GM21717 (cell line): ENCODE results near the gene SORBS1.

ENCODE experiments used
- ATAC-seq: cut with Tn5 transposase; IDR thresholded peaks from one replicate; pipeline ENCODE4 v1.9.1; 2021; ENCODE audit warnings: mild to moderate bottlenecking, moderate library complexity; ENCODE audit not compliant: unreplicated experiment

Gene SORBS1

DNA sequence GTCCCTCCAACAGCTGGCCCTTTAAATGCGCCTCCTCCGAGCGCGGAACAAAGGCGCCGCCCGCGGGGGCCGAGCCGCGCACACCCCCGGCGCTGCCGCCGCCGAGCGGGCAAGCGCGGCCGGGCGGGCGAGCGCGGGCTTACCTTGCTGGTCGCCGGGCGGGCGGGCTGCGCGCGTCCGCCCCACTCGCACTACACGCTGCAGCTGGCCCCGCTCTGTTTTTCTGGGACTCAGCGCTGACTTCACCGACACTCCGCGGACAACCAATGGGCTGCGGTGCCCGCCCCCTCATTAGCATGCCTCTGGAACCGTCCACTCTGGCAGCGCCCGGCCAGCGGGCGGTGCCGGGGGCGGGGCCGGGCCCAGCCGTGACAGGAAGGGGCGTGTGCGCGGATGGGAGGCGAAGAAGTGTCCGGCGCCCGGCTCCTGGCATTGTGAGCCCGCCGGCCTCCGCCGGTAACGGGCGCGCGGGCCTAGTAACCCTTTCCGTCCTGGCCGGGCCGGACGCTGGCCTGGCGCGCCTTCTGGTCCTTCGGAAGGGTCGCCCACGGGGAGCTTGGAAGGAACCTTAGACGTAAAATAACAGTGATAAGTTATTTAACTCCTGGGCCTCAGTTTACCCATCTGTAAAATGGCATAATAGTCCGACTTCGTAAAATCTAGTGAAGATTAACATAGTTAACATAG is at the start of gene SORBS1:
TSS of gene SORBS1 (minus strand) at position 195 of the 687 bp plus-strand sequence. CDS start 120,236 bp downstream, outside the sequence.
- peak; percentile 99 for ATAC-seq

DNA sequence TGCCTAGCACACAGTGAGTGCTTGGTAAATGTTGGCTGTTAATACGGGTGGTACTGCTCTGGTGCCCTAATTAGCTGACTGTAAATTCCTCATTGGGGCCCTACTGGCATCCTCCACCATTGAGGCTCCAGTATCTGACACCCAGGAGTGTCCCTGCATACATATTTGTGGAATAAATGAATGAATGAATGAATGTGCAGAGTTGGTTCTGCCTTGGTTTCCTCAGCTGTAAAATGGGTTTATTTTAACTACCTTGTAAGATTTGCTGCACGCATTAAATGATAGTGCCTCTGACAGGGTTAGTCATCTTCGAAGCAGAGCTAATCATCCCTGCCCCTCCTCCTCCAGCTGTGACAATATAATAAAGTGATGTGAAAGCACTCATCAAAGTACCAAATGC is 49.6 kb upstream of the SORBS1 start:
- ATAC-seq, result no peak

DNA sequence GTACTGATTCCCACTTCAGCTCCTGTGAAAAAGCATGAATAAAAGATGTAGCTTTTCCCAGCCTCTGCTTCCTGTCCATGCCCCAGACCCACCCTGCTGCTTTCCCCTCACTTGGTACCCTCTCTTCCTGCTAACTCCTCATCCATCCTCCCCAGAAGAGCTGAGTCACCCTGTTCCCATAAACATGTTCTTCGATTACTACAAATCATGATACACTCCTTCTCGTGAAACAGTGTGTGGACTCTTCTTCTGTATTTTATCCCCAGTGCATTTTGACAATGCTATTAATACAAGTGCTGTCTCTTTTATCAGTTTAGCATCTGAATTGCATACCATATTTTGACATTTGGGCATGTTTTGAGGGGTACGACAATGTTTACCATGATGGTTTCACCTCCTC is 45.8 kb upstream of the SORBS1 start:
- no peak for ATAC-seq

DNA sequence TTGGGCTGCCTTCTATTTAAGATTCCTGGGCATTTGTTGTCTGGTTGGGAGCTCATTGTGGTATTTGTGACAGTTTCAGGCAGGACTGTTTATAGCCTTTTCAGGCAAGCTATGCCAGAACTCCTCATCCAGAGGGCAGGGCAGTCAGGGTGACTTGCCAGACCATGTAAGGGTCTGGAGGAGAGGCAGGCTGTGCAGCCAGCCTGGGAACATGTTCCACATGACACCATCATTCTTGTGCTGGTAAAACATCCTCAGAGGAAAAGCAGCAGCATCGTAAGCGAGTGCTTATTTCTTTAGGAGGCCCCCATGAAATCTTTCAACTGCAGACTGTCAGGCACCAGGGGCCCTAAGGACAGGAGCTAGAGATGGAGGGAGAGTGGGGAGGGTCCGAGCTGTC is 44.0 kb upstream of the SORBS1 start:
- ATAC-seq, result no peak

DNA sequence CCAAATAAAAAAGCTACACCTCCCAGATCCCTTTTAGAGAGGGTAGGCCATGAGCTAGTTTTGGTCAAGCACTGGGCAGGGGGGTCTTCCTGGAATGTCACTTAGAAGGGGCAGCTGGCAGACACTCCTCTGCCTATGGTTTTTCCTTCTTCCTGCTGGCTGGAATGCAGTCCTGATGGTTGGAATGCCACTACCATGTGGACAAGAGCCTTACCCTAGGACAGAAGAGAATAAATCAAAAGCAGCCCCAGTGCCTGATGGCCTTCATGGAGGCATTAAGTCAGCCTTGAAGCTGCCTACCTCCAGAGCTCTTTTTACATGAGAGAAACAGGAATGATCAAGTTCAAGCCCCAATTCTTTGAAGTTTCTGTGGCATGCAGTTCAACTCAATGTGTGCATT is 43.5 kb upstream of the SORBS1 start:
- ATAC-seq, result no peak

DNA sequence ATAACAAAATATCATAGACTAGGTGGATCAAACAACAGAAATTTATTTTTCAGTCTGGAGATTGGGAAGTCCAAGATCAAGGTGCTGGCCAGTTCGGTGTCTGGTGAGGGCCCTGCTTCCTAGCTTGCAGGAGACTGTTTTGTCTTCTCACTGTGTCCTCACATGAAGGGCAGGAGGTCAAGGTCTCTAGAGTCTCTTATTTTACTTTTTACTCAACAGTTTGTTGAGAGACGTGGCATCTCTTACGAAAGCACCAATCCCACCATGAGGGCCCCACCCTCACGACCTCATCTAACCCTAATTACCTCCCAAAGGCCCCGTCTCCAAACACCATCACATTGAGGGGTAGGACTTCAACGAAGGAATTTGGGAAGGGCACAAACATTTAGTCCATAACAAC is 41.2 kb upstream of the SORBS1 start:
- no peak for ATAC-seq

DNA sequence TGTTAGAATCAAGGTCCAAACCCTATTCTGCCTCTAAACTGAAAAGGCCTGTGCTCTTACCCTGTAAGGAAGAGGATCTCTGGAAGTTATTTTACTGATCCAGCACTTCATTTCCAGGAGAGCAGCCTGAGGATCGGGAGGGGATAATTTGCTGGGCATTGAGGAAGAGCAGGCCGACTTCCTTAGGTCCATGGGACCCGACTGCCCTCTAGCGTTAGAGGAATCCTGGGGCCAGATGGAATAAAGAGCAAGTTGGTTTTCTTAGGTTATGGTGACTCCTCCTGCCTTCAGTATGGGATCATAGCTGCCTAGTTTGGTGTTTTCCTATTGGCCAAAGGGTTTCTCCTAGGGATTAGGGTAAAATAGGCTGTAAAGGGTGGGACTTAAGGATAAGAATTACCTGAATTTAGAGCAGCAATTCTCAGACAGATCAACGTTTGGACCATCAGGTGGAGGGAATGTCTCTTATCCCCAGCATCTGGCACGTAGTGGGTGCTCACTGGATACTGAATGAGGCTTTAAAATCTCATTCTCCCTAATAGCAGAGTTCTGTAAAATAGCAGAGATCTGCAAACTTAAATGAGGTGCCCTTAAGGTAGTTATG is 40.0 kb upstream of the SORBS1 start:
- ATAC-seq, result no peak

DNA sequence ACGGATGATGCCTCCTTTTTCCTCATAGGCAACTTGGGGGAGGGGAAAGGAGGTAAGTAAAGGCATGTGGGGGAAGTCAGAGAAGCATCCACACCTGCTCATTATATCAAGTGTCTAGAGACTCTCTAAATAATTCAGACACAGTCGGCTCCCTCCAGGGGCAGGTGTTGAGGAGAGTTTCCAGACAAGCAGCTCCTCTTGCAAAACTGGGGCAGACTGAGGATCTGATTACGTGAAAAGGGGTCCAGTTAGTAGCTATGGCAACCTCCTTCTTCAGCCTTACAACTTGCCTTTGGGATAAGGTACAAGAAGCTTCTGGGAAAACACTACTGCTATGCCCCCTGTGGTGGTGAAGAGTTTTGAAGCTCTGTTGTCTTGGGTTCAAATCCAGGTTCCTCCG is 39.0 kb upstream of the SORBS1 start:
- ATAC-seq, result no peak

DNA sequence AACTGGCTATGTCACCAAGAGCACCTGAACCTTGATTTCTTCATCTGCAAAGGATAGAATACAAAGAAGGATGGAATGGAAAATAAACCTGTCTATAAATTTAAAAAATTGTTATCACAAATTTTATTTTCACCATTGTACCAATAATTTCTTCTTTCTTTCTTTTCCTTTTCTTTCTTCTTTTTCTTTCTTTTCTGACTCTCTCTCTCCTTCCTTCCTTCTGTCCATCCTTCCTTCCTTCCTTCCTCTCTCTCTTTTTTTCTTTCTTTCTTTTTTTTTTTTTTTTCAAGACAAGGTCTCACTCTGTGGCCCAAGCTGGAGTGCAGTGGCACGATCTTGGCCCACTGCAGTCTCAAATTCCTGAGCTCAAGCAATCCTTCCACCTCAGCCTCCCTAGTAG is 36.6 kb upstream of the SORBS1 start:
- ATAC-seq, result no peak

DNA sequence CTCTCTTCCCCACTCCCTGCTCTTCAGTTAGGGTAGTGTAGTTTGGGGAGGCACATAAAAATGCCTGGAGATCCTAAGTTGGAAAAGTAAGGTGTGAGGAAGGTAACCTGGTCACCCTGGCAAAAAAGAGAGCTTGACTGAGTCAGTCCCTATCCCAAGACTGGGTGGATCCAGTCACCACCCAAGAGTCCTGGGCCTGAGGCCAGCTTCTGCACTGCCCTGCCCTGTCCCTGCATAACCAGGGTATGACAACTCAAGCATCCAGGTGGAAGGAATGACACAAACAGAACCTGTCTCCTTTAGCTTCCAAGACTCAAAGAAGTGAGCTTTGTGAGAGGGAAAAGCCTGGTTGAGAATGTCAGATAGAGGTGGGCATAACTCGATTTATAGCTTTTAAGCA is 26.9 kb upstream of the SORBS1 start:
- no peak for ATAC-seq

DNA sequence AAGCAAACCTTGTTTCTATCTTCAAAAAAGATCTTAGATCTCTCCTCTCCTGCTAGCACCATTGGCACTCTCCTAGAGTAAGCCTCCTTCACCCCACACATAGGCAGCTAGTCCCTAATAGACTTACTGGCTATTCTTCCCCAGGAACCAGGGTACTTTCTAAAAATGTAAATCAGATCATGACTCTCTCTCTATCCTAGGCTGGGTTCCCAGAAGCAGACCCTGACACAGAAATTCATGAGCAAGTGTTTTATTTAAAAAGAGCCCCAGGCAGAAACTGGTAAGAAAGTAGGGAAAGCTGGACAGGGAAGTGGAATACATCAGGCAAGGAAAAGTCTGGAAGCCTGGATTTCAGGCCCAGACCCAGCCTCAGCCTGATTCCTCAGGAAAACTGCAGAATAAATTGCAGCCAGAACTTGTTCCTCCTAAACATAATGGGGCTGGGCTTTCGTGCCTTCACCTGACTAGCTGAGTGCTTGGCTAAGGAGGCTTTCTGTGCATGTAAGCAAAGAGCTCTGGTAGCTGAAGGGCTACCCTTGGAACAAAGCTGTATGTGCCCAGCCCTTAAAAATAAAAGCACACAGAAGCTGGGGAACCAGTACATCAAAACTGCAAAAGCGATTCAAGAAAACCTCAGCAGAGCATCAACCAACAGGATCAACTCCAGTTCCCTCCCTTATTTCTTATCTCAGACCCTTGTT is 18.8 kb upstream of the SORBS1 start:
- no peak for ATAC-seq

DNA sequence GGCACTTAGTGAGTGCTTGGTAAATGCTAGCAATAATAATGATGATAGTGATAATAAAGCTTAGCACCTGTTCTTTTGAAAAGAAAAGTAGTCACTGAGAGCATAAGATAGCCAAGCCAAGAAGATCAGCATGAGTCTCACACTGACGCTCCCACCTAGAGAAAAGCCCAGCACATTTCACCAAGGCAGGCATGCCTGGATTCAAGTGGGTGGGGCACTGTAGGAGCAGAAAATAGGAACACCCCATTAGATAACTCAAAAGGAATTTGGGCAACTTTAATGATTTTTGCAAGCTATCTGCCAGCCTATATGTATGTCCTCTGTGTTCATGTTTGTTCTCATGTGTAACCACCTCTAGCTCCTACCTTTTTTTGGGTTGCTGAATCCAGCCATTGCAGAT is 18.1 kb upstream of the SORBS1 start:
- no peak for ATAC-seq

DNA sequence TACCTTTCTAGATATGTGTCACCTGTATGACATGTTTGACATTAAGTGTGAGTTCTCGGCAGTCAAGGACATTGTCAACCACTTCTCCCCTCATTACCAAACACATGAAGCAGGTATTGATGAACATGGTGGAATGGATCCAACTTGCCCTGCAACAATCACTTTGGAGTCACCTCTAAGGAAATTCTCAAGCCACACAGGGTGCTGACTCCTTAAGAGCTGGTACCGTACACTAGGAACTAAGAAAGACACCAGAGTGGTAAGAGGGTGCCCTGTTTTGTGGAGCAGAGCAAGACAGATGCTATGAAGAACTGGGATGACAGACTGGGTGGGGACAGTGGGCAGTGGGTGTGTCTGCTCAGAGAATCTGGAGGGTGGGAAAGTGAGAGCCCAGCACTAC is 17.4 kb upstream of the SORBS1 start:
- ATAC-seq, result no peak

DNA sequence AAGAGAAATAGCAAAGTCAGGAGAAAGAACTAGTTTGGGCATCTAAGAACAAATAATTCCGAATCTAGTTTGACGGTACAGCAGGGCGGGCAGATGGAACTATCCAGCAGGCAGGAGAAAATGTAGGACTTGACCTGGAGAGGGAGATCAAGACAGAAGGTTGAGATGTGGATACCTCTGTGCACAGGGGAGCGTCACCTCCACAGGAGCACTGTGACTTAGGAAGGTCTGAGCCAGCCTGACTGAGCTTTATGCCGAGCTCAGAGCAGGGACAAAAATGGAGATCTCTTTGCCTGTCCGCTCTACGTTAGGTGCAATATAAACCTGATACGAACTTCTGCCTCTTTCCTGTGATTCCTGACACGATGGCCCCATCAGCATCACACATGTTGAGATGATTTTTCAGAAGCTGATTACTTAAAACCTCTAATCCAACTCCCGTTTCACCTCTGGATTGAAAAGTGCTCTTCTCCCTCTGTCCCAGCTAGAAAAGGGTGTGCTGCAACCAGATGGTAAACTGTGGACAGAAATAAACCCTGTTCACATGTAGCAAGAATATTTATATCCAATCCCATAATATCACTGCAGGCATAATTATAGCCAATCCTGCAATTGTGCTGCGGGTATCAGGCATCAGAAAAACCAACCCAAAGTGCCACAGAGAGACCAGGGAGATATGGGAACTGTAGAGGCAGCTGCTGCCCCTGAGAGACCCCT is 13.6 kb upstream of the SORBS1 start:
- no peak for ATAC-seq

DNA sequence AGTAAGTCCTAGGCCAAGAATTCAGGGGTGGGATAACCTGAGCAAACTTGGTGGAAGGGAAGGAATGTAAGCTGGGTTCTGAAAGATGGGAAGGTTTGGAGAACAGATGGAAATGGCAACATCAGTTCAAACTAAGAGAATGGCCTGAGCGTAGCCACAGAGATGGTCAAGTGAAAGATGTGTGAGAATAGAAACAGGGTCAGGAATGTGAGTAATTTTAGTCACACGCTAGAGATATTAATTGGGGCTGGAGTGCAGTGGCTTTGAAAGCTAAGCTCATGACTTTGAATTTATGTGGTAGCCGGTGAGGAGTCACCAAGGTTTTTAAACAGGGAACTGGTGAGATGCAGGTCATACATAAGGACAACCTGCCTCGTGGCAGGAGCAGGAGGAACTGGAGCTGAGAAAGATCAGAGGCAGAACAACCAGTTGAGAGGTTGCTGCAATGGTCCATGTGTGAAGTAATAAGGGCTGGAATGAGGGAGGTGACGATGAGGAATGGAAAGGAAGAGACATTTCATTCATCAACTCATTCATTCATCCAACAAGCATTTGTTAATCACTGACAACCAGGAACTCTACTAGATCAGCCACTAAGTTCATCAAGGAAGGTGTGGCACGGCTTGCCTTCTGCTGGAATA is 12.9 kb upstream of the SORBS1 start:
- no peak for ATAC-seq

DNA sequence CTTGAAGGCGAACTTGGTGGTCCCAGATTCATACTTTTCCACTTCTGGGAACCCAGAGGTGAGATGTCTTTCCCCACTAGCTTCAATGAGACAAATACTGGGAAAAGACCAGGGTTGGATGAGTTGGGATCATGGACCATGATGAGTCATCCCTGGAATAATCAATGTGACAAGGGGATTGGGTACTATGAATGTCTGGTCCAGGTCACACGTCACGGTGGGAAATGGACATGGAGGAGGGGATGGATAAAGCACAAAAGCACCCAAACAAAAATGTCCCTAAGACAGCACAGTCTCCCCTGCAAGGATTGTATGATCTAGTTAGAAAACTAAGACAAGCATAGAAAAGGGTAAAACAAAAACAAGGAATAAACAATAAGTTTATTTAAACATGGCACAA is 12.4 kb upstream of the SORBS1 start:
- ATAC-seq, result no peak

DNA sequence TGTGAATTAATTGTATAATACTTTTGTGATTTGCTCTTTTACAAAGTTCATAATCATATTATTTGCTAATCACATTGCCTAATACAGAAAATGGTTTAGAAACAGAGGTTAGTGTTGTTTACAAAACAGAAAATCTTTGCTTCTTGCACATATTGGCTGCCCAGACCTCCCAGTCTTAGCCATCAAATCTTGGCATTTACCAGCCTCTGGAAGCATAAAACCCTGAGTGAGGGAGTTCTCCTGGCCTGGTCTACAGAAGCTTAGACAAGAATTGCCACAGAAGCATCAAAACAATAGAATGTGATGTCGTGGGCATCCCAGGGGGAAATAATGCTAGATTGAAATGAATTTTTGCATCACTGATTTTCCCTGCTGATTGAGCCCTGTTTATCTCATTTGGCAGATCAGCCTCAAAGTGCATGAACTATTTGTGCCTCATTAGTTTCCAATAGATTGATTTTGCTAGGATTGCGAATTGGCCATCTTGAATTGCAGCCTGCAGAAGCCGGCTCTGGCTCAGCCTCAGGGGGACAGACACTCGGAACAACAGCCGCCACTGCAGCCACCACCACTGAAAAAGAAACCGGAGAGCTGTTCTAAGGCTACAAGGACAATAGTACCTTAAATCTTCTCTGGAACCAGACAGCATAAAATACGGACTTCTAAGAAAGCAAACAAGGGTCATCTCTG is 11.1 kb upstream of the SORBS1 start:
- no peak for ATAC-seq

DNA sequence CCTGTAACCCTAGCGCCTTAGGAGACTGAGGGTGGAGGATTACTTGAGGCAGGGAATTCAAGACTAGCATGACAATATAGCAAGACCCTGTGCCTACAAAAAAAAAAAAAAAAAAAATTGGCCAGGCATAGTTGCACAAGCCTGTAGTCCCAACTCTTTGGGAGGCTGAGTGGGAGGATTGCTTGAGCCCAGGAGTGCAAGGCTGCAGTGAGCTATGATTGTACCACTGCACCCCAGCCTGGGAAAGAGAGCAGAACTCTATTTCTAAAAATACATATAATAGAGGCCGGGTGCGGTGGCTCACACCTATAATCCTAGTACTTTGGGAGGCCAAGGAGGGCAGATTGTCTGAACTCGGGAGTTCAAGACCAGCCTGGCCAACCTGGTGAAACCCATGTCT is 10.2 kb upstream of the SORBS1 start:
- ATAC-seq, result no peak

DNA sequence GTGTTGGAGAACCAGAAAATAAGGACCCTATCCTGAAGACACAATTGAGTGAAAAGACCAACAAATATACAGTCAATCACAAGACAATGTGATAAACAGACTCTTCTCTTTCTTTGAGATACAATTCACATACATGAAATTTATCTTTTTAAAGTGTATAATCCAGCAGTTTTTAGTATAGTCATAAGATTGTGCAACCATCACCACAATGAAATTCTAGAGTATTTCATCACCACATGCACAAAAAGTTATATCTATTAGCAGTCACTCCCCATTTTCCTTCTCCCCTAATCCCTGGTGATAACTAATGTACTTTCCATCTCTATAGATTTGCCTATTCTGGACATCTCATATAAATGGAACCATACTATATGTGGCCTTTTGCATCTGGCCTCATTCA is 8.2 kb upstream of the SORBS1 start:
- ATAC-seq, result no peak

DNA sequence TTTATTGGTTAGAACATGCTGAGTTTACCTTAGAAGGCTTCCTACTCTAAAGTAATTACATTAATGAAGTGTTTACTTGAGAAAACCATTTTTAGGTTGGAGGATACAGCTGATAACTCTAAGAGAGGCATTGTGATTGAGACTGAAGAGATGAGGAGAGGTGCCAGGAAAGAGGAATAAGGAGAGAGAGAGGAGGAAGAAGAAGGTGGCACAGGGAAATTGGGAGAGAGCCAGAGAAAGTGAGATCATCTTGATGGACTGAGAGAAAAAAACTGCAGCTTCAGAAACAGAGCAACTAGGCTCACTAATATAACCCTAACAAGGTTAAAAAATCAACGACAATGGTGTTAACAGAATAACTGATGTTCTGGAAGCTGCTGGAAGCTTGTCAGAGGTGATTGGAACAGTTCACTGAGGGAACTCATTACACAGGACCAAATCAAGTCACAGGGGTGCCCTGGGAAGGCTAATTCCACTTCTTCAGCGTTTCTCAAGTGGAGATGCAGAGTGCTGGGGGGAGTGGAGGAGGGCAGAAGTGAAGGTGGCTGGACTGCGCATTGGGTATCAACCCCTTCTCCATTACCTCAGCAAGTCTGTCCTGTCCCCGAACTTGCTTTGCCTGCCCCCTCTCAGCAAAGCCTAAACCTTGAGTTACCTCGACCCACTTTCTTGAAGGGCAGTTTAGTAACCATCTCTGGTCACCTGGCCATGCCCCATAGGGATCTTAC is 6.9 kb upstream of the SORBS1 start:
- ATAC-seq, result no peak
